AG04450 (cell line): ENCODE measurements around the gene TALDO1. TPM values are rescaled to one million over a fixed set of nuclear protein-coding genes. Genes with fewer than 3 reads are reported as not detected.

ENCODE experiments used
- CTCF ChIA-PET: fragments of 300-600, 350-600 bp; formaldehyde crosslinking; extraction: SDS; loops from one replicate; lab custom pipeline; 2022; ENCODE audit warnings: antibody characterized with exemption, inconsistent platforms; lab: Charles Lee
- POLR2A ChIA-PET: fragments of 350-600 bp; formaldehyde crosslinking; extraction: SDS; loops from one replicate; lab custom pipeline; 2021; ENCODE audit warnings: antibody characterized with exemption, inconsistent platforms; lab: Yijun Ruan, JAX
- DNase-seq: peaks from one replicate; pipeline ENCODE4 v3.0.0-alpha.2; 2011; ENCODE audit warnings: low read depth, low spot score
- H3K27ac ChIP-seq: one replicate; pipeline ENCODE4 v1.5.1; 2012; ENCODE audit warnings: low read depth, low read length, control low read depth
- H3K27me3 ChIP-seq: one replicate; pipeline ENCODE4 v1.6.0; 2012; ENCODE audit warnings: low read length; ENCODE audit not compliant: control insufficient read depth, insufficient read depth
- H3K4me3 ChIP-seq: 2 replicates; pipeline ENCODE4 v1.5.1; 2011; ENCODE audit warnings: mild to moderate bottlenecking, low read depth, low read length, control low read depth
- H3K9me3 ChIP-seq: 2 replicates; pipeline ENCODE4 v1.5.1; 2012; ENCODE audit warnings: low read length; ENCODE audit not compliant: control insufficient read depth, insufficient read depth
- polyA plus RNA-seq: library from polyadenylated mRNA; depleted of rRNA; stranded (reverse); fragments of >200 nt; gene quantifications from 2 replicates; pipeline ENCODE4 v1.2.3, GENCODE V29; 2011
- TF ChIP-seq, protein P1 (sequence below): IDR thresholded peaks from 2 replicates; pipeline ENCODE4 v1.5.1; 2011; ENCODE audit warnings: low read depth, low read length, control low read depth, inconsistent platforms

TALDO1 gene
- polyA plus RNA-seq, 1 experiment = 242 TPM

DNA sequence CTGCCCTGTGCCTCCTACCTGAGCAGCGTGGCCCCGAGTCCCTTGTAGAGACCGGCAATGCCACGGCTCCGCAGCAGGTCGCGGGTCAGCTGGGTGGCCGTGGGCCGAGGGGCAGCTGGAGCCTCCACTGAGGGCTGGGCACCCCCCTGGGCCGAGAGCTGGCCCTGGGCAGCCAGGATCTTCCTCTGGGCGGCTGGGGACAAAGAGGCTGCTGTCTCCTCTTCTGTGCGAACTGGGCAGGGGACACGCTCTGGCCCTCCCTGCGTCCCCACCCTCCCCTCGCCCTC is 45.2 kb downstream of the TALDO1 start:
- no peak for DNase-seq
- Histone ChIP-seq H3K4me3 (no peak overlapping the region), H3K27ac (no peak overlapping the region), H3K9me3 (no peaks in the 10 kb centered on the region; the same call in 1 of the 2 replicates), H3K27me3 (no peaks in the 10 kb centered on the region)
- CTCF ChIA-PET = no interaction called here
- POLR2A ChIA-PET = no interaction called here
- TF ChIP-seq, protein P1, sequence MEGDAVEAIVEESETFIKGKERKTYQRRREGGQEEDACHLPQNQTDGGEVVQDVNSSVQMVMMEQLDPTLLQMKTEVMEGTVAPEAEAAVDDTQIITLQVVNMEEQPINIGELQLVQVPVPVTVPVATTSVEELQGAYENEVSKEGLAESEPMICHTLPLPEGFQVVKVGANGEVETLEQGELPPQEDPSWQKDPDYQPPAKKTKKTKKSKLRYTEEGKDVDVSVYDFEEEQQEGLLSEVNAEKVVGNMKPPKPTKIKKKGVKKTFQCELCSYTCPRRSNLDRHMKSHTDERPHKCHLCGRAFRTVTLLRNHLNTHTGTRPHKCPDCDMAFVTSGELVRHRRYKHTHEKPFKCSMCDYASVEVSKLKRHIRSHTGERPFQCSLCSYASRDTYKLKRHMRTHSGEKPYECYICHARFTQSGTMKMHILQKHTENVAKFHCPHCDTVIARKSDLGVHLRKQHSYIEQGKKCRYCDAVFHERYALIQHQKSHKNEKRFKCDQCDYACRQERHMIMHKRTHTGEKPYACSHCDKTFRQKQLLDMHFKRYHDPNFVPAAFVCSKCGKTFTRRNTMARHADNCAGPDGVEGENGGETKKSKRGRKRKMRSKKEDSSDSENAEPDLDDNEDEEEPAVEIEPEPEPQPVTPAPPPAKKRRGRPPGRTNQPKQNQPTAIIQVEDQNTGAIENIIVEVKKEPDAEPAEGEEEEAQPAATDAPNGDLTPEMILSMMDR = no peak

DNA sequence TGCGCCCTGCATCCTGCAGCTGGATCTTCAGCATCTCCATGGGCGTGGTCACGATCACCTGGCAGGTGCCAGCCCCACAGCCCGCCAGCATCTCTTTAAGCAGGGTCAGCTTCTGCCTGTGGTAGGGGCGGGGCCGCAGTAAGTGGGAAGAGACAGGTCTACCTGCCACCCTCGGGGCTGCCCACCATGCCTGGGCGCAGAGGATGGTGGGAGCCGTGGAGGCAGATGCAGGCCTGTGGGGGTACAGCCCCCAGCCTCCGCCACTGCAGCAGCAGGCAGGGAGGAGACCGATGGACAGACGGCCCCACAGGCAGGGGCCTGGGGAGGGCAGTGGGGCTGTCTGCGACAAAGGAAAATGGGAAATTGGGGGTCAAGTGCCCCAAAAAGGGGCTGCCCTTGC is 45.6 kb downstream of the TALDO1 start:
- ChIA-PET POLR2A (no interaction called here), CTCF (no interaction called here)
- no peaks in the 10 kb centered on the region; the same call in 1 of the 2 replicates for H3K9me3 ChIP-seq
- H3K27me3 ChIP-seq = no peaks in the 10 kb centered on the region
- no peak overlapping the region for H3K27ac ChIP-seq
- no peak for DNase-seq
- TF ChIP-seq, protein P1 = no peak
- H3K4me3 ChIP-seq = no peak overlapping the region

DNA sequence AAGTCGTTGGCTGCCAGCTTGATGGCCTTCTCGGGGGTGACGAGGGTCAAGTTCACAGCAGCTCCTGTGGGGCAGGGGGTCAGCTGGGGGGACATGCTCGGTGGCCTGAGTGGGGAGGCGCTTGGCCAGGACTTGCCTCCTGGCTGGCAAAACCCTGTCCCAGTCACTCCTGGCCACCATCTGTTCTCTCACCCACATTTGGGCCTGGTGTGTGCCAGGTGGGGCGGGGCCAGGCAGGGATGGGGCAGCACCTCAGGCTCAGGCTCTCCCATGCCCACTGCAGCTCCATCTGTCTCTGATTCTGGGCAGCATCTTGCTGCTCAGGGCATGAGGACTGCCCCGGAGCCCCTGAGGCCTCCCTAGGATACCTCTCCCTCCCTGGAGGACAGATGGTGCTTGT is 46.3 kb downstream of the TALDO1 start:
- POLR2A ChIA-PET = no interaction called here
- Histone ChIP-seq H3K9me3 (no peaks in the 10 kb centered on the region; the same call in 1 of the 2 replicates), H3K4me3 (no peak overlapping the region), H3K27me3 (no peaks in the 10 kb centered on the region), H3K27ac (no peak overlapping the region)
- TF ChIP-seq, protein P1 = no peak
- CTCF ChIA-PET = no interaction called here
- no peak for DNase-seq

DNA sequence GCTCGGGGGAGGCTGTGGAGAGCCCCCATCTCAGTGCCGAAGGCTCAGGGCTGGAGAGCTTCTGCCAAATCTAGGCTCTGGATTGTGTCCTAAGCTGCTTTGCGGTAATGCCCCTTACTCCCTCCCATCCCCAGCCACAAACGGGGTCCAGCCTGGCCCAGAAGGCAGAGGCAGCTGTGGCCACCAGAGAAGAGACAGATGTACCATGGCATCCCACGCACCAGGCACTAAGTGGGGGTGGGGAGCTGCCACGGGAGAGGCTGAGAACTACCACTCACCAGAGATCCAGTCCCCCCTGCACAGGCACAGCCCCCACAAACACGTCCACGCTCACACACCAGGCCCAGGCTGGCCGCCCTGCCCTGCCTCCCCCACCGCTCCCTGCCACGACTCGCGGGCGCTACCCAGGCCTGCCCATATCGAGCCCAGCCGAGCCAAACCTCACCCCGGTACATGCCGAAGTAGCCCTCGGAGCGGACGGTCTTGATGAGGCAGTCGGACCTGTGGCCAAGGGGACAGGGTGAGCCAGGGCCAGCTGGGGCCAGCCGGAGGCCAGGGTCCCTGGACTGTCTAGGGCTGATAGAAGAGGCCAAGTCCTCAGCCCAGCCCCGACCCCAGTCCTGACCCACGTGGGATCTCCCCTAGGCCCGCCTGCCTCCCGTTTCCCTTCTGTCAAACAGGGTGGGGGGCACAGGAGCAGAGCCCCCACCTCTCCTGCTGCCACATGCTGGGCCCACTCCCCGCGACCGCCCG is 46.9 kb downstream of the TALDO1 start:
- Histone ChIP-seq H3K4me3 (no peak overlapping the region), H3K27me3 (no peaks in the 10 kb centered on the region), H3K9me3 (no peaks in the 10 kb centered on the region; the same call in 1 of the 2 replicates), H3K27ac (no peak overlapping the region)
- TF ChIP-seq, protein P1 = no peak
- POLR2A ChIA-PET = interaction anchor here (0.5 kb wide), 1 partner anchor 15 kb away, joined by 4 read pairs; no protein-coding TSS in a partner anchor
- CTCF ChIA-PET = no interaction called here
- DNase-seq = no peak
